Coronary artery (tissue), 2 donors: ENCODE results near the gene LENG9.

Experiments used
- DNase-seq: peaks from one replicate; pipeline ENCODE4 v3.0.0-alpha.2; 2017; ENCODE audit warnings: low spot score
- H3K27ac ChIP-seq, 2 donors: fragments of 200-600 bp; sonication (generic); one replicate each; pipeline ENCODE4 v1.5.1; 2016 to 2019
- H3K4me3 ChIP-seq: fragments of 200-600 bp; sonication (generic); 2 replicates; pipeline ENCODE4 v1.5.1; 2016; ENCODE audit warnings: mild to moderate bottlenecking, moderate library complexity
- TF ChIP-seq, protein P1 (sequence below): fragments of 200-600 bp; sonication (generic); IDR thresholded peaks from one replicate; pipeline ENCODE4 v1.5.1; 2019; ENCODE audit warnings: antibody characterized with exemption

Gene LENG9

DNA sequence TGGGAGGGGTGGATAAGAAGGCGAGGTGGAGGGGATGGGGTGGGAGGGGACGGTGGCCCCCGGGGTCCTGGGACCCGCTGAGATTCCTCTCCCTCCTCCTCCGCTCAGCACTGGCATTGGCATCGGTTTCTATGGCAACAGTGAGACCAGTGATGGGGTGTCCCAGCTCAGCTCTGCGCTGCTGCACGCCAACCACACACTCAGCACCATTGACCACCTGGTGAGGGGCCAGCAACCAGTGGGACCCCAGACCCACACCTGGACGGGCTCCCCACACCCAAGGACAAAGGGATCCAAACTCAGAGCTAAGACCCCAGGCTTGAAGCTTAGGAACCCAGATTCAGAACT lies 42.4 kb downstream of the LENG9 start:
- H3K27ac ChIP-seq, result peak overlapping the region in 1 of 2 donors; percentile 21
- H3K4me3 ChIP-seq, result peak overlapping the region; percentile 40
- TF ChIP-seq, protein P1, sequence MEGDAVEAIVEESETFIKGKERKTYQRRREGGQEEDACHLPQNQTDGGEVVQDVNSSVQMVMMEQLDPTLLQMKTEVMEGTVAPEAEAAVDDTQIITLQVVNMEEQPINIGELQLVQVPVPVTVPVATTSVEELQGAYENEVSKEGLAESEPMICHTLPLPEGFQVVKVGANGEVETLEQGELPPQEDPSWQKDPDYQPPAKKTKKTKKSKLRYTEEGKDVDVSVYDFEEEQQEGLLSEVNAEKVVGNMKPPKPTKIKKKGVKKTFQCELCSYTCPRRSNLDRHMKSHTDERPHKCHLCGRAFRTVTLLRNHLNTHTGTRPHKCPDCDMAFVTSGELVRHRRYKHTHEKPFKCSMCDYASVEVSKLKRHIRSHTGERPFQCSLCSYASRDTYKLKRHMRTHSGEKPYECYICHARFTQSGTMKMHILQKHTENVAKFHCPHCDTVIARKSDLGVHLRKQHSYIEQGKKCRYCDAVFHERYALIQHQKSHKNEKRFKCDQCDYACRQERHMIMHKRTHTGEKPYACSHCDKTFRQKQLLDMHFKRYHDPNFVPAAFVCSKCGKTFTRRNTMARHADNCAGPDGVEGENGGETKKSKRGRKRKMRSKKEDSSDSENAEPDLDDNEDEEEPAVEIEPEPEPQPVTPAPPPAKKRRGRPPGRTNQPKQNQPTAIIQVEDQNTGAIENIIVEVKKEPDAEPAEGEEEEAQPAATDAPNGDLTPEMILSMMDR, result no peak
- no peak for DNase-seq

GRCh38 chr19:54420383-54421168 lies 43.0 kb downstream of the LENG9 start:
- H3K4me3 ChIP-seq, result peak overlapping the region; percentile 40
- peak overlapping the region in 1 of 2 donors; percentile 21 for H3K27ac ChIP-seq
- DNase-seq, result no peak
- TF ChIP-seq, protein P1, result no peak

DNA sequence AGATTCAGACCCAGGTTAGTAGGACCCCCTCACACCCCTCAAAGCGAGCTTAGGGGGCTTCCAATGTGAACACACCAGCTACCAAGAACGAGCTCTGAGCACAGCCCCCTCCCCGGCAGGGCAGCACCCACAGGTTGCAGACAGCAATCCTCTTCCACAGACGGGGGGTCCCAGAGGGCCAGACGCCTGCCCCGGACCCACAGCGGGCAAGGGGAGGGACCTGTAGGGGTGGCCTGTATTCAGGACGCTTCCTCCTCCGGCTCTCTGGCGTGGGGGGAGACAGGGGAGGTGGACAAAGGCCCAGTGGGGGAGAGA lies 43.6 kb downstream of the LENG9 start:
- TF ChIP-seq, protein P1, result no peak
- Histone ChIP-seq H3K4me3 (peak overlapping the region; percentile 40), H3K27ac (peak overlapping the region in 1 of 2 donors; percentile 21)
- DNase-seq, result no peak

GRCh38 chr19:54418930-54419800 lies 44.4 kb downstream of the LENG9 start:
- TF ChIP-seq, protein P1, result no peak
- no peak overlapping the region for H3K4me3 ChIP-seq
- H3K27ac ChIP-seq, result no peak overlapping the region
- DNase-seq, result no peak

DNA sequence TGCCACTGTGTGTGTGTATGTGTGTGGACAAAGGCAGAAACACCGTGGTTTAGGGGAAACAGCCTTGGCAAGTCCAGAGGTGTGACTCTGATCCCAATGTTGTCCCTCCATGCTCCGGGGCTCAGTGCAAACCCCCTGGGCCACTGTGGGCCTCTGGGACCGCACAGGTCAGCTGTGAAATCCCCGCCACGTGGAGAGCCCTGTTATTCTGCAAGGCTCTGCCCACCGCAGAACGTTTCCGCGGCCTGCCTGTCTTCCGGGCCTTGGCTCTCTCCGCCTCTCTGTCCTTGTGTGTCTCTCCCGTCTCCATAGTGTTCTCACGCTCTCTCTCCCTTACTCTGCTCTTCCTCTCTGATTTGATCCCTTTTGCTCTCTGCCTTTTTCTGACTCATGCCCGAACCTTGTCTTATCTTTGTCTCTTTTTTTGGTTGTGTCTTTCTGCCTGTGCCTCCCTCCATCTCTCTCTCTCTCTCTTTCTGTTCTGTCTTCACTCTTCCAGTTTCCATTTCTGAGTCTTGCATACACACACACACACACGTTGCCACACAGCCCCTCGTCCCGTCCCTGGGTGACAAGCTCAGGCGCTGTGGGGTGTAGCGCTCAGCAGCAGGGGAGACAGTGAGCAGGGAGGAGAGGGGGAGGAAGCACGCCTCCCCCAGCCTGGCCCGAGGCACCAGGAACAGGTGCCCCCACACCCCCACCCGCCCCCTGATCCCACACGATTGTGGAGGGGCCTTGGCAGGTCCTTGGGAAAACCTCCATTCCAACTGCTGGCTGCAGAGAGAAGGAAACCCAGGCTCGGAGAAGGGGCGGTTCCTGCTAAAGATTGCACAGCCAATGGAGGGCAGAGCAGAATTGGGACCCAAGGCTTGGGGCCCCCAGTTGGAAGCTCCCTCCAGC lies 45.3 kb downstream of the LENG9 start:
- DNase-seq, result no peak
- Histone ChIP-seq H3K27ac (no peak overlapping the region), H3K4me3 (no peak overlapping the region)
- TF ChIP-seq, protein P1, result no peak

- no peak for DNase-seq
- H3K4me3 ChIP-seq, result peak overlapping the region; percentile 3
- peak overlapping the region in 1 of 2 donors; percentile 15 for H3K27ac ChIP-seq
- TF ChIP-seq, protein P1, result no peak
Observed at GRCh38 chr19:54416695-54417491, 46.7 kb downstream of the LENG9 start.
